Ovary (tissue), 3 donors: Measurements from ENCODE around the gene DACT3.

Source experiments
- EP300 ChIP-seq: sonication (generic); formaldehyde crosslinking; IDR thresholded peaks from one replicate; pipeline ENCODE4 v1.6.1; 2017; ENCODE audit warnings: antibody characterized with exemption
- POLR2A ChIP-seq: fragments of 450-650 bp; IDR thresholded peaks from one replicate; pipeline ENCODE4 v1.6.1; 2017; ENCODE audit warnings: antibody characterized with exemption, mild to moderate bottlenecking, moderate library complexity
- TF ChIP-seq, protein P1 (sequence below), 3 donors: fragments of 450-650 bp in 2 of 3; fragments of 200-600 bp in 1 of 3; IDR thresholded peaks; one replicate each; pipeline versions ENCODE4 v1.5.1 to v1.8.0; 2016 to 2022; ENCODE audit warnings: antibody characterized with exemption in 3 of 3, mild to moderate bottlenecking in 1 of 3
- donor health status: DM: no; HTN: no; CAD: no.

DNA sequence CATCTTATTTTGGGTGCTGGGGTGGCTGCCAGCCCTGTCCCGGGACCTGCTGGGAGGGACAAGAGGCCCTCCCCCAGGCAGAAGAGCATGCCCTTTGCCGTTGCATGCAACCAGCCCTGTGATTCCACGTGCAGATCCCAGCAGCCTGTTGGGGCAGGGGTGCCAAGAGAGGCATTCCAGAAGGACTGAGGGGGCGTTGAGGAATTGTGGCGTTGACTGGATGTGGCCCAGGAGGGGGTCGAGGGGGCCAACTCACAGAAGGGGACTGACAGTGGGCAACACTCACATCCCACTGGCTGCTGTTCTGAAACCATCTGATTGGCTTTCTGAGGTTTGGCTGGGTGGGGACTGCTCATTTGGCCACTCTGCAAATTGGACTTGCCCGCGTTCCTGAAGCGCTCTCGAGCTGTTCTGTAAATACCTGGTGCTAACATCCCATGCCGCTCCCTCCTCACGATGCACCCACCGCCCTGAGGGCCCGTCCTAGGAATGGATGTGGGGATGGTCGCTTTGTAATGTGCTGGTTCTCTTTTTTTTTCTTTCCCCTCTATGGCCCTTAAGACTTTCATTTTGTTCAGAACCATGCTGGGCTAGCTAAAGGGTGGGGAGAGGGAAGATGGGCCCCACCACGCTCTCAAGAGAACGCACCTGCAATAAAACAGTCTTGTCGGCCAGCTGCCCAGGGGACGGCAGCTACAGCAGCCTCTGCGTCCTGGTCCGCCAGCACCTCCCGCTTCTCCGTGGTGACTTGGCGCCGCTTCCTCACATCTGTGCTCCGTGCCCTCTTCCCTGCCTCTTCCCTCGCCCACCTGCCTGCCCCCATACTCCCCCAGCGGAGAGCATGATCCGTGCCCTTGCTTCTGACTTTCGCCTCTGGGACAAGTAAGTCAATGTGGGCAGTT is 51.2 kb downstream of the DACT3 start:
- TF ChIP-seq, protein P1, sequence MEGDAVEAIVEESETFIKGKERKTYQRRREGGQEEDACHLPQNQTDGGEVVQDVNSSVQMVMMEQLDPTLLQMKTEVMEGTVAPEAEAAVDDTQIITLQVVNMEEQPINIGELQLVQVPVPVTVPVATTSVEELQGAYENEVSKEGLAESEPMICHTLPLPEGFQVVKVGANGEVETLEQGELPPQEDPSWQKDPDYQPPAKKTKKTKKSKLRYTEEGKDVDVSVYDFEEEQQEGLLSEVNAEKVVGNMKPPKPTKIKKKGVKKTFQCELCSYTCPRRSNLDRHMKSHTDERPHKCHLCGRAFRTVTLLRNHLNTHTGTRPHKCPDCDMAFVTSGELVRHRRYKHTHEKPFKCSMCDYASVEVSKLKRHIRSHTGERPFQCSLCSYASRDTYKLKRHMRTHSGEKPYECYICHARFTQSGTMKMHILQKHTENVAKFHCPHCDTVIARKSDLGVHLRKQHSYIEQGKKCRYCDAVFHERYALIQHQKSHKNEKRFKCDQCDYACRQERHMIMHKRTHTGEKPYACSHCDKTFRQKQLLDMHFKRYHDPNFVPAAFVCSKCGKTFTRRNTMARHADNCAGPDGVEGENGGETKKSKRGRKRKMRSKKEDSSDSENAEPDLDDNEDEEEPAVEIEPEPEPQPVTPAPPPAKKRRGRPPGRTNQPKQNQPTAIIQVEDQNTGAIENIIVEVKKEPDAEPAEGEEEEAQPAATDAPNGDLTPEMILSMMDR (IDR thresholded peaks at IDR 0.05) = no peak
- TF ChIP-seq EP300 (no peak), POLR2A (no peak)
